HTR-8/SVneo (cell line): ENCODE measurements around the gene NOP9.
"Not testable (repeated sequence)": the region's sequence is repeated elsewhere in the genome, so short reads cannot be mapped to it uniquely, and the experiment has no call there.

ENCODE experiments used
- DNase-seq: peaks from one replicate; pipeline ENCODE4 v3.0.0; 2011; ENCODE audit warnings: low spot score, mixed read lengths; ENCODE audit not compliant: insufficient read length
- FAIRE-seq: peaks from 2 replicates; lab custom pipeline; 2011; peaks lifted over from hg19 to GRCh38; lab: Jason Lieb, UNC

The NOP9 gene

DNA sequence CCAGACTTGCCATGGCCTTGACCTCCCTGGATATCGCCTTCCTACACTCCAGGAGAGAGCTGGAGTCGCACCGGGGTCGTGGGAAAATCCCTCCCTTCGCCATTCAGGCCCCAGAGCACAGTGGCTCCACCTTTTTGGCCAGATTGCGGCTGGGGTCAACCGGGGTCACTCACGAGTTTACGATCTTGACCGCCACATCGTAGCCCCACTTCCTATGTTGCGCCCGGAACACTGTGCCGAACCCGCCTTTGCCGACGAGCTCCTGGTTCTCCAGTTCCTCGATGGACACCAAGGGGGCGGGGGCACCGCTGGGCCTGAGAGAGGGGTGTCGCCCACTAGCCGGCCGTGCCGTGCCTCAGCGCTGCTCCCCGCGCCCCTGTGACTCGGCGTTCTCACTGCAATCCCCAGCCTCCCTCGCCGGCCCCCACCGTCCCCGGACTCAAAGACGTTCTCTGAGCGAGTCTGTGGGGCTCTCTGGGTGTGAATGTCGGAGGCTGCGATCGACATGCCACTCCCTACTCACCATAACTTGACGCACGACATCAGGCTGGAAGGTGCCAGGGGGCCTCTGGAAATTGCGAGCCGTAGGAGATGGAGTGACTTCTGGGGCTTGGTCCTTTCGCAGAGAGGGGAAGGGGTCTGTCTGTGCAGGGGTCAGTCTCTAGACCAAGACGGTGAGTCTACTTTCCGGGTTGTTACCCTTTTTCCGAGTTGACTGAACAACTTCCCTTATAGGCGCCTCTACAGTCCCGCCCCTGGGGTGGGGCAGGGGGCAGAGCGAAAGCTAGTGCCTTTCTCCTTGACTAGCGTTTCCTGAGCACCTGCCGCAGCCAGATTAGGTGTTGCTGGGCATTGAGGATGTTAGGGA lies 39.9 kb downstream of the NOP9 start, which contains the start of gene RIPK3:
TSS of gene RIPK3 (minus strand) at position 708 of the 868 bp plus-strand sequence. CDS start at position 543, 165 bp downstream.
- FAIRE-seq (no peak), DNase-seq (no peak)

DNA sequence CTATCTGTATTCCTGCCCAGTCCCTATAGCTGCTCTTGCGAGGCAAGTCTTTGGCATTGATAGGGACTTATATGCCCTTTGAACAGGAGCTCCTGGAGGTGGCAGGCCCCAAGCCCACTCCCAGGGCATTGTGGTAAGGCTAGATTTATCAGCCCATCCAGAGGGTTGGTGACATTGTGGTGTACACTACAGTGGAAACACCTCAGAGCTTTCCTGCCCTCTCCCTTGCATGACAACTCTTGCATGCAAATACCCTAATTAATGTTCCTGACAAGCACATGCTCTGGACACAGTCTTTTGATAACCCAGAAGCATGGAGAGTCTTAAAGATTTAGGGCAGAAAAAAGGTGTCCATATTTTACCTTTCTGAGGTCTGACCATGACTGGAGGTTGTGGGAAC lies 41.0 kb downstream of the NOP9 start:
- FAIRE-seq (no peak), DNase-seq (no peak)

DNA sequence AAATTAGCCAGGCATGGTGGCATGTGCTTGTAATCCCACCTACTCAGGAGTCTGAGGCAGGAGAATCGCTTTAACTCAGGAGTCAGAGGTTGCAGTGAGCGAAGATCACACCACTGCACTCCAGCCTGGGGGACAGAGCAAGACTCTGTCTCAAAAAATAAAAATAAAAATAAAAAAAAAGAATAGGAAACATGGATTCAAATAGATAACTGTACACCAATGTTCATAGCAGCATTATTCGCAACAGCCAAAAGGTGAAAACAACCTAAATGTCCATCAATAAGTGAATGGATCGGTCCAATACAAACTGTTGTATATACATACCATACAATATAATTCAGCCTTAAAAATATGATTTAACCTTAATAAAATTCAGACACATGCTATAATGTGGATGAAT lies 43.2 kb downstream of the NOP9 start:
- no peak for FAIRE-seq

DNA sequence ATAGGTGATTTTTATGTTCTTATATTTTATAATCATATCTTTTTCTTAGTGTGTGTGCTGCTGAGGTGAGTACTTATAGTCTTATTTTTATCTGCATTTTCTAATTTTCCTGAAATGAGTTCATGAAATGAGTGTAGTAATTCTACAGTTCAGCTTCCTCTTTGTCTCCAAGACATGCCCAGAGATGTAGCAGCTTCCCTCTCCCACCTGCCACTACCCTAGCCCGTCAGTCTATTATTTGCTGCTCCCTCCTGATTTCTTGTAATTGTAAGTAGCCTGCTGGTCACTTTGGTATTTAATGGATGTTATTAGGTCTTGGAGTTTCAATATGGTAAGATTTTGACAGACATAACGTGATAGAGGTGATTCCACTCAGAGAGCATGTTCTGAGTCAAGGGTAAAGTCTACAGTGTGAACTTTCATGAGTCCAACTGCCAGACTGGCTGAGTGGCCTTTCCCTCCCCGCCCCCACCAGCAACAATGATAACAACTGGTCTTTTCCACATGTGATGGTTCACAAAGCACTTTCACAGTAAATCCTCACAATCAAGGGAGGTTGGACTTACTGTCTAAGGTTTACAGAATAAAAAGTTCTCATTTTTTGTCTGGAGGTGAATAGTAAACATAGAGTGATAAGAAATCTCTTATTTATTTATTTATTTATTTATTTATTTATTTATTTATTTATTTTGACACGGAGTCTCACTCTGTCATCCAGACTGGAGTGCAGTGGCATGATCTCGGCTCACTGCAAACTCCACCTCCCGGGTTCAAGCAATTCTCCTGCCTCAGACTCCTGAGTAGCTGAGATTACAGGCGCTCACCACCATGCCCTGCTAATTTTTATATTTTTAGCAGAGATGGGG lies 44.4 kb downstream of the NOP9 start:
- no peak for DNase-seq
- no peak for FAIRE-seq

More for the DNA sequence above, 43.2 kb downstream of the NOP9 start:
- no peak for DNase-seq

DNA sequence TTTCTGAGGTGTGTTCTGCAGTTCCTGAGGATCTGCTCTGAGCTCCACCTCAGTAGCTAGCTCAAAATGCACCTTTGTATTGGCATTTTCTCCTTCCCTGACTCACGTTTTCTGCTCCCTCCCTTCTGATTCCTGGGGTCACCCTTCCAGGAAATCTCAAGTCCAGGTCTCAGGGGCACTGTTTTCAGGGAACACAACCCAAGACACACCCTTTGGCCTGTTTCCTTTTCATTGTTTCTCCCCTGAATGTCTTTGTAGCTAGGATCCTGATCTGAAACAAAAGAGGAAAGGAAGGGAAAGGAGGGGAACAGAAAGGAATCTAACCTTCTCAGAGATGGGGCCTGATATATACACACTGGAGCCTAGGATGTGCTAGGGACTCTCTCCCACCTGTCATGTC lies 47.5 kb downstream of the NOP9 start:
- DNase-seq = no peak
- no peak for FAIRE-seq

DNA sequence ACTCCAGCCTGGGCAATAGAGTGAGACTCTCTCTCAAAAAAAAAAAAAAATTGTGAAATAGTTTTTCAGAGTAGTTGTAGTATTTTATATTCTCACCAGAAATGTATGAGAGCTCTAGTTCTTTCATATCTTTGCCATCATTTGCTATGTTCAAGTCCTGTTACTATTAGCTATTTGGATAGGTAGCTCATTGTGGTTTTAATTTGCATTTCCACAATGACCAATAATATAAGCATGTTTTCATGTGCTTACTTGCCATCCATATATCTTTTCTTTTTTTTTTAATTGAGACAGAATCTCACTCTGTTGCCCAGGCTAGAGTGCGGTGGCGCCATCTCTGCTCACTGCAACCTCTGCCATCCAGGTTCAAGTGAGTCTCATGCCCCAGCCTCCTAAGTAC lies 48.5 kb downstream of the NOP9 start:
- FAIRE-seq (no peak), DNase-seq (no peak)

DNA sequence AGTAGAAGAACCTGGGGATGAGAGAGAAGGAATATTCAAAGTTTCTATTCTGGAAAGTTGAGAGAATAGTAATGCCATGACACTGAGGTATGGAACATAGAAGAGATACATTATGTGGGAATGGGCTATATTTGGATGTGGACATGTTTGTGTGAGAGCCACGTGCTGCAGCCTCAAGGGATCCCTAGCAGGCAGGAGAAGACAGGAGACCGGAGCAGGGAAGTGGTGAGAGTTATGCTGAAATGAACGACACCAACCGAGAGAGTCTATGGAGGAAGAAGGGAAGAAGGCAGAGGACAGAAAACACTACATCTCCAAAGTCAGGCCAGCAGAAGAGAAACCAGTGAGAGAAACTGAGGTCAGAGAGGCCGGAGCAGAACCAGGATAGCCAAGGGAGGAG lies 50.1 kb downstream of the NOP9 start:
- DNase-seq (no peak), FAIRE-seq (no peak)

DNA sequence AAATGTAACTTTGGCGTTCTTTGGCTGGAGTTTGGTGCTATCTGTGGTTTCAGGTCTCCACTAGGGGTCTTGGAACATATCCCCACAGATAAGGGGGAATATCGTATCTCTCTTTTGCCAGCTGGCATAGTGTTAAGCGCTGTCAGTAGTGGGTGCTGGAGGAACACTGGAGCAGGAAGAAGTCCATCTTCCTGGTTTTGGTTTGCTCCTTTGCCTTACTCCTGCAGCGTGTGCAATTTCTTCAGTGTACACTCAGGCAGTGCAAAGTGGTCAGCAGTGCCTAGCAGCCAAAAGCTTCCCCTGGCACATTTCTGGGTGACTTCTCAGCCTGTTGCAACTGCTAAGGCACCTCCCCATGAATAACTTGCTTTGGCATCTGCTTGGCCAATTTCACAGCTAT lies 51.9 kb downstream of the NOP9 start:
- FAIRE-seq (no peak), DNase-seq (no peak)

DNA sequence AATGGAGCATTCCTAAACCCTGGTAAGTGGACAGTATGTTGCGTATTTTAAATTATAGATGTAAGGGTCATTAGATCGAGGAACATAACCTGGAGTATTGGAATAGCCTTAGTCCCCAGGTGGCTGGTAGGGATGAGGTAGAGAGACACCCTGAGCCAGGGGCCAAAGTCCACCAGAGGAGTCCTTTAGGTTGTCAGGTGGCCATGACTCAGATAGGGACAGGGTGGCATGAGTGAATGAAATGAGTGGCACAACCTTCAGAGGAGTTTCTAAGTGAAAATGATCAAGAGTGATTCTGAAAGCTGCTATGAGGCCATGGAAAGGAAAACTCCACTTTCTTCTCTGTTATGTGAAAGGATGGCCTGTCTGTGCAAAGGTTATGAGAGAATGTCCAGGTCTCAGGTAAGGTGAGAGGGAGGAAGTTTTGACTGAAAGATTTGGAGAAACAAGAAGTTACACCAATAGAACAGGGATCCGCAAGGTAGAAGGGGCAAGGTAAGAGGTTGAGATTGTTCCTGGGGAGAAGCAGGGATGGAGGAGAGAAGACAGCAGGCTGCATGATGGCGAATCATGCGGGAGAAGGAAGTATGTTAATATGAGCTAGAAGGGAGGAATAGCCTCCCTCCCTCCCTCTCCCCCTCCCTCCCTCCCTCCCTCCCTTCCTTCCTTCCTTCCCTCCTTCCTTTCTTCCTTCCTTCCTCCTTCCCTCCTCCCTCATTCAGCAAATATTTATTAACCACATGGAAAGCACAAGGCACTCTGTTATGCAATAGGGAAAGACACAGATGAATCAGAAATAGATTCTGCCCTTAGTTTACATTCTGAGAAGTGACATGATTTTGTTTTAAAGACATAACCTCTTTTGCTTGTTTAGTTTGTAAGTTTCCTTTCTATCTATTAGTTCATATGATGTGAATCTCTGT lies 54.2 kb downstream of the NOP9 start:
- DNase-seq (no peak), FAIRE-seq (no peak)

DNA sequence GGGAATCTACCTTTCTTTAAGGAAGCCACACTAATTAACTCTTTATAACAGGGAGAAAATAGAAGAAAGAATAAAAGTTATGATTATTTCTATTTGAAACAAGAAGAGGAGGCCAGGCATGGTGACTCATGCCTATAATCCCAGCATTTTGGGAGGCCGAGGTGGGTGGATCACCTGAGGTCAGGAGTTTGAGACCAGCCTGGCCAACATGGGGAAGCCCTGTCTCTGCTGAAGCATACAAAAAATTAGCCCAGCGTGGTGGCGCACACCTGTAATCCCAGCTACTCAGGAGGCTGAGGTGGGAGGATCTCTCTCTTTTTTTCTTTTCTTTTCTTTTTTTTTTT lies 54.8 kb downstream of the NOP9 start:
- FAIRE-seq, DNase-seq: not testable (repeated sequence)

DNA sequence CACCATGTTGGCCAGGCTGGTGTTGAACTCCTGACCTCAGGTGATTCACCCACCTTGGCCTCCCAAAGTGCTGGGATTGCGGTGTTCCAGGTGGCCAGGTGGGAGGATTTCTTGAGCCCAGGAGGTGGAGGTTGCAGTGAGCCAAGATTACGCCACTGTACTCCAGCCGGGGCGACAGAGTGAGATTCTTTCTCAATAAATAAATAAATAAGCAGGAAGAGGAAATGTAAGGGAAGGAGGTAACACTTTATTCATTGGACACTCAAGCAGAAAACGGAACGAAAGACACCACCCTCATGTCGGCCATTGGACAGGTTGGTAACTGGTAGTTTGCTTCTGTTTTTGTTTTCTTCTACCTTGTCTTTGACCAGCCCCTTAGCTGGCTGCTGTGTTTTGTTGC lies 55.4 kb downstream of the NOP9 start:
- DNase-seq = no peak
- FAIRE-seq = no peak

DNA sequence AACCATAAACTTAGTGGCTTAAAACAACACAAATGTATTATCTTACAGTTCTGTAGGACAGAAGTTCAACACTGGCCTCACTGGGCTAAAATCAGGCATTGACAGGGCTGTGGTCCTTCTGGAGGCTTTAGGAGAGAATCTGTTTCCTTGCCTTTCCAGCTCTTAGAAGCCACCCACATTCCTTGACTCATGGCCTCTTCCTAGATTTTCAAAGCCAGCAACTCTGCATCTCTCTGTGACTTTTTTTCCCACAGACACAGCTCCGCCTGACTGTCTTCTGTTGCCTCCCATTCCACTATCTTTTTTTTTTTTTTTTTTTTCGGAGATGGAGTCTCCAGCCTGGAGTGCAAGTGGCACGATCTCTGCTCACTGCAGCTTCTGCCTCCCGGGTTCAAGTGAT lies 56.6 kb downstream of the NOP9 start:
- FAIRE-seq (no peak), DNase-seq (no peak)
